ENCODE measurements around the gene SLC12A9. TPM values are rescaled to one million over a fixed set of nuclear protein-coding genes. Genes with fewer than 3 reads are reported as not detected.

The SLC12A9 gene
- total RNA-seq, 4 donors from 2014 or later: 15.2 to 27.9 (median 17.2) TPM

DNA sequence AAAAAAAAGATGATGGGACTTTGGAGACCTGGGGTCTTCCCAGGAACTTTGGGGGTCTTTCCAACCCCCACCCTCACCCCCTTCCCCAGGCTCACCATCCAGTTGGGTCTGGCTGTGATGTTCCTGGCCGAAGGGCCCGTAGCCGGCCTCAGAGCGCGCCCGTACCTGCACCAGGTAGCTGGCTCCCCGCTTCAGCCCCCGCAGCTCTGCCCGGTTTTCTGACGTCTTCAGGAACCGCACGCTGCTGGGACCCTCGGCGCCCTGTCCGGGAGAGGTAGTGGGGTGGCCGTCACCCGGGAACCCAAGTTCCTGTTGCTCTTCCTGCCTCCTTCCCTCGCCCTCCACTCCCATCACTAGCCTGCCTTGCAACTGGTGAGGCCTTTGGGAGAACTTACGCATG, 35.4 kb upstream of the SLC12A9 start:
- DNase-seq: no peak
- Histone ChIP-seq H3K4me3 (replicated peaks in 1 of 3) (no peak overlapping the region), H3K4me1 (no peaks in the 10 kb centered on the region), H3K9me3 (no peaks in the 10 kb centered on the region), H3K36me3 (peaks cover 36 to 44% of the 10 kb centered on the region in 2 donors), H3K27me3 (no peaks in the 10 kb centered on the region), H3K27ac (no peak overlapping the region)
- intact Hi-C loops (cut with DNase I): no loop called here
- WGBS, 2 donors: 93 to 95% methylated on average over 19 of the region's 19 CpGs
- TF ChIP-seq, protein P1, sequence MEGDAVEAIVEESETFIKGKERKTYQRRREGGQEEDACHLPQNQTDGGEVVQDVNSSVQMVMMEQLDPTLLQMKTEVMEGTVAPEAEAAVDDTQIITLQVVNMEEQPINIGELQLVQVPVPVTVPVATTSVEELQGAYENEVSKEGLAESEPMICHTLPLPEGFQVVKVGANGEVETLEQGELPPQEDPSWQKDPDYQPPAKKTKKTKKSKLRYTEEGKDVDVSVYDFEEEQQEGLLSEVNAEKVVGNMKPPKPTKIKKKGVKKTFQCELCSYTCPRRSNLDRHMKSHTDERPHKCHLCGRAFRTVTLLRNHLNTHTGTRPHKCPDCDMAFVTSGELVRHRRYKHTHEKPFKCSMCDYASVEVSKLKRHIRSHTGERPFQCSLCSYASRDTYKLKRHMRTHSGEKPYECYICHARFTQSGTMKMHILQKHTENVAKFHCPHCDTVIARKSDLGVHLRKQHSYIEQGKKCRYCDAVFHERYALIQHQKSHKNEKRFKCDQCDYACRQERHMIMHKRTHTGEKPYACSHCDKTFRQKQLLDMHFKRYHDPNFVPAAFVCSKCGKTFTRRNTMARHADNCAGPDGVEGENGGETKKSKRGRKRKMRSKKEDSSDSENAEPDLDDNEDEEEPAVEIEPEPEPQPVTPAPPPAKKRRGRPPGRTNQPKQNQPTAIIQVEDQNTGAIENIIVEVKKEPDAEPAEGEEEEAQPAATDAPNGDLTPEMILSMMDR (IDR thresholded peaks at IDR 0.05): no peak
- no peak for TF ChIP-seq POLR2A (IDR thresholded peaks at IDR 0.05)

DNA sequence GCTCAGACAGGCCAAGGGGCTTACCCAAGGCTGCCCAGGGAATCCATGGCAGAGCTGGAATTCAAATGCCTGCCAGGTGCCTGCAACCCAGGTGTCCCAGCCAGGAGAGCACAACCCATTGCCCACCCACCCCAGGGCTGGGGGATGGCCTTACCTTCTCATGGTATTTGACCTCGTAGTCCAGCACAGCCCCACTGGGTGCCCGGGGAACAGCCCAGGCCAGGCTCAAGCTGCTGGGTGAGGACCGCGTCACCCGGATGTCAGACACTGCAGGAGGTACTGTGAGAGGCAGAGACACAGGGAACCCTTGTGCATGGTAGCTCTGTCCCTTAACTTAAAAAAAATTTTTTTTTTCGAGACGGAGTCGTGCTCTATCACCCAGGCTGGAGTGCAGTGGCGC, 34.1 kb upstream of the SLC12A9 start:
- Histone ChIP-seq H3K27me3 (no peaks in the 10 kb centered on the region), H3K27ac (no peak overlapping the region), H3K4me1 (no peaks in the 10 kb centered on the region), H3K36me3 (peaks cover 31 to 37% of the 10 kb centered on the region in 2 donors), H3K9me3 (no peaks in the 10 kb centered on the region), H3K4me3 (replicated peaks in 1 of 3) (no peak overlapping the region)
- intact Hi-C loops (cut with DNase I): no loop called here
- no peak for TF ChIP-seq POLR2A (IDR thresholded peaks at IDR 0.05)
- TF ChIP-seq, protein P1 (IDR thresholded peaks at IDR 0.05): no peak
- DNase-seq: no peak
- WGBS, 2 donors: 93 to 94% methylated on average over 9 of the region's 9 CpGs

DNA sequence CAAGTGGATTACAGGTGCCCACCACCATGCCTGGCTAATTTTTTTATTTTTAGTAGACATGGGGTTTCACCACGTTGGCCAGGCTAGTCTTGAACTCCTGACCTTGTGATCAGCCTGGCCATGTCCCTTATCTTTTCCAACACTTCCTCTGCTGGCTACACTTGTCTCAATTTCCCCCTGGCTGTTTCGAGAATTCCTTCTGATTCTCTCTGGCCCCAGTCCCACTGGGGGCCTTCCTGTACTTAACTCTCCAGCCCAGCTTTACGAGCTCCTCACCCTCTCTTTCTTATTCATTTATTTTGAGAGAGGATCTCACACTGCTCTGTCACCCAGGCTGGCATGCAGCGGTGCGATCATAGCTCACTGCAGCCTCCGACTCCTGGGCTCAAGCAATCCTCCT, 33.7 kb upstream of the SLC12A9 start:
- 89 to 91% methylated on average over 6 of the region's 6 CpGs for WGBS, 2 donors
- Histone ChIP-seq H3K27ac (no peak overlapping the region), H3K9me3 (no peaks in the 10 kb centered on the region), H3K27me3 (no peaks in the 10 kb centered on the region), H3K36me3 (peaks cover 31 to 33% of the 10 kb centered on the region in 2 donors), H3K4me1 (no peaks in the 10 kb centered on the region), H3K4me3 (replicated peaks in 1 of 3) (no peak overlapping the region)
- DNase-seq: no peak
- intact Hi-C loops (cut with DNase I): no loop called here
- TF ChIP-seq POLR2A (IDR thresholded peaks at IDR 0.05): no peak
- TF ChIP-seq, protein P1 (IDR thresholded peaks at IDR 0.05): no peak

DNA sequence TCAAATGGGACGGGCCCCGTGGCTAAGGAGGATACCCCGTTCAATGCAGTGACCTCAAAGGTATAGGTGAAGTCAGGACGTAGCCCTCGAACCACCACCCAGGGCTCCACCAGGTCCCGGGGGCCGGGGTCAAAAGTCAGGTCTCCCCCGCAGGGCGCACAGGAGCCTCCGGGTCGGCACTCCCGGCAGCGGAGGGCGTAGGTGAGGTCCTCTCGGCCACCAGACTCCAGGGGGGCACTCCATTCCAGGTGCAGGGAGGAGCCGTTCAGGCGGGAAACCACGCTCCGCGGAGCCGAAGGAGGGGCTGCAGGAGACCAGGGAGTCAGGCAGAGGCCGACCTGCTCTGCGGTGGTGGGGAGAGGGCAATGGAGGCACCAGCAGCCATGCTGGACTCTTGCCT, 32.9 kb upstream of the SLC12A9 start:
- no peaks in the 10 kb centered on the region for H3K4me1 ChIP-seq
- intact Hi-C loops (cut with DNase I): no loop called here
- H3K36me3 ChIP-seq: peaks cover 28 to 31% of the 10 kb centered on the region in 2 donors
- no peaks in the 10 kb centered on the region for H3K9me3 ChIP-seq
- H3K4me3 ChIP-seq (replicated peaks in 1 of 3): no peak overlapping the region
- no peak overlapping the region for H3K27ac ChIP-seq
- no peak for TF ChIP-seq POLR2A (IDR thresholded peaks at IDR 0.05)
- TF ChIP-seq, protein P1 (IDR thresholded peaks at IDR 0.05): no peak
- 93 to 96% methylated on average over 11 to 20 of the region's 23 CpGs for WGBS, 2 donors
- no peak for DNase-seq
- H3K27me3 ChIP-seq: no peaks in the 10 kb centered on the region

DNA sequence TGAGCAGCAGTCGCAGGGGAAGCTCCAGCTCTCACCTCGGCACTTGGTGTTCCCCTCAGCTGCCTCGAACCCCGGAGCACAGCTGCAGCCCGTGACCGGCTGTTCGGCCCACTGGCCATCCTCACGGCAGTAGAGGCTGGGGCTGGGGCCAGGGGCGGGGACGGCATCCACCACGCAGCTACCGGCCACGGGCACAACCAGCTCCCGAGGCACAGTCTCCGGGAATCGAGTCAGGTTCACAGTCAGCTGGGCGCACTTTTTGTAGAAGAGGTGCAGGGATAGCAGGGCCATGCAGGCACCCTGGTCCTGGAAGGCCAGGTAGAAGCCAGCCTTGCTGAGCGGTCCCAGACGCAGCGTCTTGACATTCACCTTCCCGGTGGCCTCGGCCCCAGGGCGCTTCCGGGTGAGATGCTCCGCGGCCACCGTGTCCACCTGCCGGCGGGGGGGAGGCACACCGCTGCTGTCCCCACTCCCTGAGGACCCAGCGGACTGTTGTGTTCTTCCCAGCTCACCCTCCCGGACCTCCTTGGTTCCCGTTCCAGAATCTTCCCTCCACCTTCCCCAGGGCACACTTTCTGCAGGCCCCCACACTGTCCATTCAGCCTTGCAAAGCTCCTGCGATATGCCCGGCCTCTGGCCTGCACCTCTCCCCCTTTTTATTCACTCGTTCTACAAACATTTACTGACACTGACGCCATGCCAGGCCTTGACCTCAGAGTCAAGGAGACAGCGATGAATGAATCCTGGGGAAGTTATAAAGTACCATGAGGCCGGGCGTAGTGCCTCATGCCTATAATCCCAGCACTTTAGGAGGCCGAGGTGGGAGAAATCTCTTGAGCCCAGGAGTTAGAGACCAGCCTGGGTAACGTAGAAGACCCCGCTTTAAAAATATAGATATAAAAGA, 30.0 kb upstream of the SLC12A9 start:
- Histone ChIP-seq H3K4me3 (replicated peaks in 1 of 3) (no peak overlapping the region), H3K9me3 (no peaks in the 10 kb centered on the region), H3K27ac (no peak overlapping the region), H3K4me1 (peaks cover 0 to 4% of the 10 kb centered on the region in 2 donors), H3K36me3 (peaks cover 28% of the 10 kb centered on the region in 2 donors), H3K27me3 (no peaks in the 10 kb centered on the region)
- intact Hi-C loops (cut with DNase I): no loop called here
- WGBS, 2 donors: 93 to 95% methylated on average over 20 to 22 of the region's 43 CpGs
- TF ChIP-seq, protein P1 (IDR thresholded peaks at IDR 0.05): no peak
- TF ChIP-seq POLR2A (IDR thresholded peaks at IDR 0.05): no peak
- no peak for DNase-seq
